ENCODE results near the gene FNDC3B. TPM values are rescaled to one million over a fixed set of nuclear protein-coding genes. Genes with fewer than 3 reads are reported as not detected.
"Not testable (repeated sequence)": the region's sequence is repeated elsewhere in the genome, so short reads cannot be mapped to it uniquely, and the experiment has no call there.

Gene FNDC3B
- total and polyA plus RNA-seq, 10 donors, result 3.1 to 149 (median 103) TPM

- TF ChIP-seq POLR2AphosphoS5 (IDR thresholded peaks at IDR 0.05) (no peak), POLR2A (IDR thresholded peaks at IDR 0.05) (no peak), CTCF (IDR thresholded peaks at IDR 0.05 in 8 of 11, conservative IDR thresholded peaks at IDR 0.05 in 3 of 11) (no peak)
- intact Hi-C loops (cut with DNase I; ENCODE audit: low total_unique reads), result no loop called here
Measured at GRCh38 chr3:172236771-172237742, 197.7 kb downstream of the FNDC3B start.

DNA sequence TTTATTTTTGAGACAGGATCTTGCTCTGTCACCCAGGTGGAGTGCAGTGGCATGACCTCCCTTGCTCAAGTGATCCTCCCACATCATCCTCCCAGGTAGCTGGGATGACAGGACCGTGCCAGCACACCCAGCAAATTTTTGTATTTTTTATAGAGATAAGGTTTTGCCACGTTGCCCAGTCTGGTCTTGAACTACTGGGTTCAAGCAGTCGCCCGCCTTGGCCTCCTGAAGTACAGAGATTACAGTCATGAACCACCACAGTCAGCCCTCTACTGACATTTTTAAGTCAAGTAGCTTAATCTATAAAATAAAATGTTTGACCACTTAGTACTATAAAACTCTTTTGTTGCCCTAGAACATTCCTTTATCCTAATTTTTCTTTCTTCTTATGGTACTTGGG is 198.8 kb downstream of the FNDC3B start:
- no peak overlapping the region for H3K27ac ChIP-seq
- WGBS, 5 donors, result 80 to 95% (median 86%) methylated on average over 4 of the region's 4 CpGs
- H3K4me3 ChIP-seq, result no peak overlapping the region
- DNase-seq, result no peak
- H3K27me3 ChIP-seq (replicated peaks in 1 of 7), result no peaks in the 10 kb centered on the region
- no peak for TF ChIP-seq POLR2AphosphoS5 (IDR thresholded peaks at IDR 0.05)
- TF ChIP-seq CTCF (IDR thresholded peaks at IDR 0.05 in 8 of 11, conservative IDR thresholded peaks at IDR 0.05 in 3 of 11), result no peak
- TF ChIP-seq POLR2A (IDR thresholded peaks at IDR 0.05), result no peak
- intact Hi-C loops (cut with DNase I; ENCODE audit: low total_unique reads), result no loop called here
- H3K9me3 ChIP-seq, result peaks cover 4 to 21% (median 16%) of the 10 kb centered on the region in 8 donors
- peaks cover 0 to 19% (median 0%) of the 10 kb centered on the region in 6 donors for H3K36me3 ChIP-seq
- peaks cover 0 to 7% (median 0%) of the 10 kb centered on the region in 6 donors for H3K4me1 ChIP-seq

More at GRCh38 chr3:172236771-172237742, 197.7 kb downstream of the FNDC3B start:
- H3K27me3 ChIP-seq (replicated peaks in 1 of 7), result no peaks in the 10 kb centered on the region
- 89 to 95% (median 92%) methylated on average over 4 to 5 of the region's 5 CpGs for WGBS, 5 donors
- H3K9me3 ChIP-seq, result peaks cover 0 to 10% (median 5%) of the 10 kb centered on the region in 8 donors
- no peak for DNase-seq
- peaks cover 0 to 7% (median 0%) of the 10 kb centered on the region in 6 donors for H3K4me1 ChIP-seq
- H3K4me3 ChIP-seq, result no peak overlapping the region
- H3K27ac ChIP-seq, result no peak overlapping the region
- H3K36me3 ChIP-seq, result peaks cover 0 to 10% (median 0%) of the 10 kb centered on the region in 6 donors

GRCh38 chr3:172239218-172239790 is 199.9 kb downstream of the FNDC3B start:
- TF ChIP-seq CTCF (IDR thresholded peaks at IDR 0.05 in 8 of 11, conservative IDR thresholded peaks at IDR 0.05 in 3 of 11) (no peak), POLR2A (IDR thresholded peaks at IDR 0.05) (no peak), POLR2AphosphoS5 (IDR thresholded peaks at IDR 0.05) (no peak)
- peaks cover 0 to 7% (median 0%) of the 10 kb centered on the region in 6 donors for H3K4me1 ChIP-seq
- WGBS, 5 donors, result 60 to 80% (median 63%) methylated on average over 3 of the region's 3 CpGs
- H3K27me3 ChIP-seq (replicated peaks in 1 of 7), result no peaks in the 10 kb centered on the region
- no peak overlapping the region for H3K27ac ChIP-seq
- peaks cover 0 to 19% (median 0%) of the 10 kb centered on the region in 6 donors for H3K36me3 ChIP-seq
- H3K4me3 ChIP-seq, result no peak overlapping the region
- intact Hi-C loops (cut with DNase I; ENCODE audit: low total_unique reads), result no loop called here
- peaks cover 4 to 25% (median 17%) of the 10 kb centered on the region in 8 donors for H3K9me3 ChIP-seq
- no peak for DNase-seq

DNA sequence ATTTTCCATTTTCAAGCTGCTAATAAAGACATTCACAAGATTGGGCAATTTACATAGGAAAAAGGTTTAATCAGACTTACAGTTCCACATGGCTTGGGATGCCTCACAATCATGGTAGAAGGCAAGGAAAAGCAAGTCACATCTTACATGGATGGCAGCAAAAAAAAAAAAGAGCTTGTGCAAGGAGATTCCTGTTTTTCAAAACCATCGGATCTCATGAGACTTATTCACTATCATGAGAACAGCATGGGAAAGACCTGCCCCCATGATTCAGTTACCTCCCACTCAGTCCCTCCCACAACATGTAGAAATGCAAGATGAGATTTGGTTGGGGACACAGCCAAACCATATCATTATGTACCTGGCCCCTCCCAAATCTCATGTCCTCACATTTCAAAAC is 202.0 kb downstream of the FNDC3B start:
- no peak for TF ChIP-seq POLR2AphosphoS5 (IDR thresholded peaks at IDR 0.05)
- TF ChIP-seq POLR2A (IDR thresholded peaks at IDR 0.05), result no peak
- TF ChIP-seq CTCF (IDR thresholded peaks at IDR 0.05 in 8 of 11, conservative IDR thresholded peaks at IDR 0.05 in 3 of 11), result no peak
- Histone ChIP-seq H3K4me3 (no peak overlapping the region), H3K27me3 (replicated peaks in 1 of 7) (no peaks in the 10 kb centered on the region), H3K27ac (no peak overlapping the region), H3K9me3 (peaks cover 4 to 25% (median 17%) of the 10 kb centered on the region in 8 donors), H3K4me1 (peaks cover 0 to 23% (median 8%) of the 10 kb centered on the region in 6 donors), H3K36me3 (peaks cover 0 to 19% (median 0%) of the 10 kb centered on the region in 6 donors)
- WGBS, 5 donors, result 75 to 100% (median 92%) methylated on average over 1 of the region's 1 CpG
- no peak for DNase-seq
- intact Hi-C loops (cut with DNase I; ENCODE audit: low total_unique reads), result no loop called here

DNA sequence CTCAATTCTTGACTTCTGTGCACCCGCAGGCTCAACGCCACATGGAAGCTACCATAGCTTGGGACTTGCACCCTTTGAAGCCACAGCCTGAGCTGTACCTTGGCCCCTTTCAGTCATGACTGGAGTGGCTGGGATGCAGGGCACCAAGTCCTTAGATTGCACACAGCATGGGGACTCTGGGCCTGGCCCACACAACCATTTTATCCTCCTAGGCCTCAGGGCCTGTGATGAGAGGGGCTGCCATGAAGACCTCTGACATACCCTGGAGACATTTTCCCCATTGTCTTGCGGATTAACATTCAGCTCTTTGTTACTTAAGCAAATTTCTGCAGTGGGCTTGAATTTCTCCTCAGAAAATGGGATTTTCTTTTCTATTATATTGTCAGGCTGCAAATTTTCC is 203.1 kb downstream of the FNDC3B start:
- intact Hi-C loops (cut with DNase I; ENCODE audit: low total_unique reads); DNase-seq; H3K4me3 ChIP-seq; H3K27me3 ChIP-seq (replicated peaks in 1 of 7); H3K27ac ChIP-seq: not testable (repeated sequence)
- Histone ChIP-seq H3K9me3 (peaks cover 4 to 25% (median 17%) of the 10 kb centered on the region in 8 donors), H3K4me1 (peaks cover 0 to 27% (median 10%) of the 10 kb centered on the region in 6 donors), H3K36me3 (peaks cover 0 to 20% (median 0%) of the 10 kb centered on the region in 6 donors)
- WGBS, 5 donors, result 96 to 100% (median 98%) methylated on average over 3 of the region's 3 CpGs

DNA sequence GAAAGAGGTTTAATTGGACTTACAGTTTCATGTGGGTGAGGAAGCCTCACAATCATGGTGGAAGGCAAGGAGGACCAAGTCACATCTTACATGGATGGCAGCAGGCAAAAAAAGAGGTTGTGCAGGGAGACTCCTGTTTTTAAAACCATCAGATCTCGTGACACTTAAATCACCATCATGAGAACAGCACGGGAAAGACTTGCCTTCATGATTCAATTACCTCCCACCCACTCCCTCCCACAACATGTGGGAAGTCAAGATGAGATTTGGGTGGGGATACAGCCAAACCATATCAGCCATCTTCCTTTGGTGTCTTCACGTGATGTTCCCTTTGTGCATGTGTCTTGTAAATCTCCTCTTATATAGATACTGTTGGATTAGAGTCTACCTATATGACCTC is 204.0 kb downstream of the FNDC3B start:
- H3K27me3 ChIP-seq (replicated peaks in 1 of 7); intact Hi-C loops (cut with DNase I; ENCODE audit: low total_unique reads); H3K27ac ChIP-seq; DNase-seq; H3K4me3 ChIP-seq: not testable (repeated sequence)
- Histone ChIP-seq H3K36me3 (peaks cover 0 to 28% (median 0%) of the 10 kb centered on the region in 6 donors), H3K4me1 (peaks cover 0 to 27% (median 10%) of the 10 kb centered on the region in 6 donors), H3K9me3 (peaks cover 4 to 25% (median 17%) of the 10 kb centered on the region in 8 donors)
- WGBS, 5 donors, result 58 to 80% (median 76%) methylated on average over 3 of the region's 3 CpGs
